ENCODE measurements around the gene CACNB2.
A peak's percentile ranks its signal among the peaks of the same experiment; 100 is the strongest.

Gene CACNB2

DNA sequence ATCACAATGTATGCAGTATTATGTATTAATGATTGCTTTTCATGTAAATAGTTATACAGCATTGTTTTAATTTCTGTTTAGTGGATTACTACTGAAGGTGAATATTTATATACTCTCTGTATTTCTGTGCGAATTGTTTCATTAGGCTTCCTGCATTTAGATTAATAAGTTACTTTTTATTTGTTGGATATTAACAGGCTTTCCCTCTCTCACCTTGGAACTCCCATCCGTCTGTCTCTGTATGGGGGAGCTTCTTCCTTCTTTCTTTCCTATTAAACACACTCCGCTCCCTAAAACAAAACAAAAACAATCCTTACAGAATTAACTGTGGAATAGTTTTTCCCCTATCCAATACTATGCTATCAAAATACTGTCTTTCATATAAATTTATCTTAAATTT, 205.1 kb downstream of the CACNB2 start:
- no peak for DNase-seq

DNA sequence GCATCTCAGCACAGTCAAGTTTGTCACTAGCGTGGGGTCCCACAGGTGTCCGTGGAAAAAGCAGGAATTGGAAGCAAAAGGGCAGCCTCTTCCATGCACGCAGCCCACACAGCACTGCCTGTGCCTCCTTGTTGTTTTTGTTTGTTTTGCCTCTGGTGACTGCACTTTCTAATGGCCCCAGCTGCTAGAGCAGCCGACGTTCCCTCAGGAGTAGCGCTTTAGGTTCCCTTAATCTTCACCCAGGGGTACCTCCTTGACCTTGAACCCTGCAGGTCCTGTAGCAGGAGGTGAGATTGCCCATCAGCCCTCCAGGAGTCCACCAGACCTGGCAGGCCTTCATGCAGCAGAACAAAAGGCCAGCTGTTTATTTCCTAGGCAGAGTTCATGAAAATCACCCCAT, 210.1 kb downstream of the CACNB2 start:
- no peak for DNase-seq

DNA sequence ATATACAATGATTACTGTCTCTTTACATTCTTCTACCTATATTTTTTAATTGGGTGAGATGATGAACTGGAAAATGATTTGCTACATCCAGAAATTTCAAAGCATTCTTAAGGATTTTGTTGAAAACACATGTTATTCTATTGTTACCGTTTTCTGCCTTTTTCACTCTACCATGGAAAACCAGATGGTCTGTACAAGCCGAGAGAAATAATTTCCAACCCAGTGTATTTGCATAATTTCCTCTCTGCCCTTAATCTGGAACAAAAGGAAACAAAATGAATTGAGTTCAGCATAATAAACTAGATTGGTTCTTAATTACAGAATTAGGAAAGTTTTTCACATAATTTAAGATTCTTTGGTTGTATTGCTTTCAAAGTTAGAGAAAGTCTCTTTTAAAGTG, 211.2 kb downstream of the CACNB2 start:
- no peak for DNase-seq

GRCh38 chr10:18352175-18352574, 212.0 kb downstream of the CACNB2 start:
- no peak for DNase-seq

DNA sequence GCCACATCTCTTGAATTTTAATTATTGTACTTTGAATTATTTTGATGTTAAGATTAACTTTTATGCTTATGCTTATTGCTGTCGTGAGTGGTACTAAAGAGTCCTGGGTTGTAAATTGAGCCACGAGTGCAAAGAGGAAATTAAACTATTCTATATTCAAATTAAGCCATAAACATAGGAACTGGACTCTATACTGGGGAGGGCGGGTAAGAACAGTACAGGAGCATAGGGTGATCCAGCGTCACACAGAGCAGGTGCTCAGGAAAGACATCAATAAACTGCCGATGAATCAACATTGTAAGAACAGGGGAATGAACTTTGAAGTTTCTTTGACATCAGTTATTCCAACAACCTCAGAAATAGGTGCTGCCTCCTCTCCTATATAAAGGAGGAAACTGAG, 219.6 kb downstream of the CACNB2 start:
- no peak for DNase-seq

- no peak for DNase-seq
These were observed 222.7 kb downstream of the CACNB2 start for GRCh38 chr10:18362892-18363291.

DNA sequence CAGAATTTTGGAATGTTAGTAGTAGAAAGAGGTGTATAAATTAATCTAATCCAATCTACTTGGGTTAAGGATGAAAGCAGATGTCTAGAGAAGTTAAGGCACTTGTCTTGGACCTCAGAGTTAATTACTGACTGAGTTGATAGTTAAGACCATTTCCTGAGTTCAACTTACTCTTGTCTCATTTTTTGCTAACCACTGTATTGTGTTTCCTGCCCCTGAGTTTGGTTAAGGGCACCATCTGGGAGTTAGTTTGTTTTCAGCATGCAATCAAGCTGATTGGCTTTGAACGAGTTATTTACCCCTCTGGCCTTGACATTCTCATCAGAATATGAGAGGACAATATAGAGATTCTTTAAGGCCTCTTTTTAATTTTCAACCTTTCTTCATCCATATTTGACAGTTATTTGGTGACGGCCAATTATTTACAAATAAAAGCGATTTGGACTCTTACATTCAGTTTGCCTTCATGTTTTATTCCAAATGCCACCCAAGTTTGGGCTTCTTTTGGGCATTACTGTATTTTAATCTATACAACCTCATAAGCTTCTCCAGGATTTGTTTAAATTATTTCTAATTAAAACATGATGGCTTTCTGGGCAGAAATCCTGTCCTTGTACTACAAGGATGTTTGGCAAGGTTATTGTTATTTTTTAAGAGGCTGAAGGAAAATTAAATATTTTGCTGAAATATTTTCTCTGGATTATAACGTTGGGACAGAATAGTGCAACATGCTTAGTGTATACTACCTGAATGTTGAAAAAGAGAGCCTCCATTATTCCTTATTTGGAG, 225.0 kb downstream of the CACNB2 start:
- DNase-seq = no peak

- no peak for DNase-seq
These were observed 227.6 kb downstream of the CACNB2 start for GRCh38 chr10:18367840-18368239.

DNA sequence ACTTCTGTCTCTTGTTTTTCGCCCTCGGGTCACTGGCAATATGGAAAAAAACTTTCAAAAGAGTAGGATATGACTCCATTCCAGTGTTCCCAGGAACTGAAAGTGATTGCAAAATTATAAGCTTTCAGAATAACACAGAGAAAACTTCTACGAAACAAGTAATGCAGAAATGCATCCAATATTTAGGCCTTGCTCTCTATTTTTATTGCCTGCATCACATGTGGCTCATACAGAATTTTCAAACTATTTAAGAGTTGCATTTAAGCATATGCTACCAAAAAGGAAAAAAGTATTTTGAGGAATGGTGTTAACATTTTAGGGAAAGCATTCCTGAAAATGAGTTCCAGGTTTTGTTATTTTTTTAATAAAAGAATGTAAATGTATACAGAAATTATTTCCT, 228.0 kb downstream of the CACNB2 start:
- DNase-seq = no peak

- no peak for DNase-seq
These were observed 228.5 kb downstream of the CACNB2 start for GRCh38 chr10:18368682-18369081.

DNA sequence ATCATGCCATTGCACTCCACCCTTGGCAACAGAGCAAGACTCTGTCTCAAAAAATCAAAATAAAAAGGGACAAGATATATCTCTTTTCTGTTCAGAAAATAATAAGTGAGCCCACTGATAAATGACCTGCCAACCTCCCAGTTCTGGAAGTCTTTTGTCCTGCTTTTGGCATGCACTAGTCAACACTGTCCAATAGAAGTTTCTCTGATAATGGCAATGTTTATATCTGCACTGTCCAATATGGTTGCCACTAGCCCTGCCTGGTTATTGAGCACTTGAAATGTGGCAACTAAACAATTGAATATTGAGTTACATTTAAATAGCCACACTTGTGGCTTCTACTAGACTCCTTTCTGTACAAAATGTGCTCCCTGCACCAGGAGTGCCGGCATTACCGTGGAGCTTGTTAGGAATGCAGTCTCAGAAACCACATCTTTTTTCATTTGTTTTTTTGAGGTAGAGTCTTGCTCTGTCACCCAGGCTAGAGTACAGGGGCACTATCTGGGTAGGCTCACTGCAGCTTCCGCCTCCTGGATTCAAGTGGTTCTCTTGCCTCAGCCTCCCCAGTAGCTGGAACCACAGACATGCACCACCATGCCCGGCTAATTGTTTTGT, 229.7 kb downstream of the CACNB2 start:
- DNase-seq = no peak

DNA sequence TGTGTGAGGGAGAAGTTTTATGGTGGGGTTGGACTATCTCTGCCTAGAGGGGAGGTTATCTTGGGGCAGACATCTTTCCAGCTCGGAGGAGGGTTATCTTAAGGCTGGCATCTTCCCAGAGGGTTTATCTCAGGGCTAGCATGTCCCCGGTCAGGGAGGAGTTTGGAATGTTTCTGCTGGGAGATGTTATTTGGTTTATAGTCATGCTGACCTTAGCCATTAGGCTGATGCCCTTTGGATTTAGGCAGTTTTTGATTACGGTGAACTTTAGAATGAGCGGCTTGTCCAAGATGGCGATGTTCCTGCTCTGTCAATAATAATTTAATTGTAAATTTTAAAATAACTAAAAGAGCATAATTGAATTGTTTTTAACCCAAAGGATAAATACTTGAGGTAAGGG, 236.4 kb downstream of the CACNB2 start:
- DNase-seq = no peak

DNA sequence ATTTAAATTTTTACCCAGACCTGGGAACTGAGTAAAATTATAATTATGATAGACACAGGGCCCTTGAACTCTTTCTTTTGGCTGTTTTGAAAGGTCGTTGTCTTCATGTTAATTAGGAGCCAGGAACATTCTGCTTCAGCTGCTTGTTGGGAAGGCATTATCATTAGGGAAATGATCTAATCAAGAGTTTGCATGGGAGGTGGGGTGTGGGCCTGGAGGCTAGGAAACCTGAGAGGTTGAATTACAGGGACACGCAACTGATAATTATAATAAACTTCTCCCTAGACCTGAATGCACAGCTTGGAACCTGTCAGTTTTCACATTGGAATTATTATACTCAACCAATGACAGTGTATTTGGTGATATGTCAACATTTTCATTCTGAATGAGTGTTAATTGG, 237.7 kb downstream of the CACNB2 start:
- no peak for DNase-seq

GRCh38 chr10:18378766-18379165, 238.5 kb downstream of the CACNB2 start:
- DNase-seq = no peak

DNA sequence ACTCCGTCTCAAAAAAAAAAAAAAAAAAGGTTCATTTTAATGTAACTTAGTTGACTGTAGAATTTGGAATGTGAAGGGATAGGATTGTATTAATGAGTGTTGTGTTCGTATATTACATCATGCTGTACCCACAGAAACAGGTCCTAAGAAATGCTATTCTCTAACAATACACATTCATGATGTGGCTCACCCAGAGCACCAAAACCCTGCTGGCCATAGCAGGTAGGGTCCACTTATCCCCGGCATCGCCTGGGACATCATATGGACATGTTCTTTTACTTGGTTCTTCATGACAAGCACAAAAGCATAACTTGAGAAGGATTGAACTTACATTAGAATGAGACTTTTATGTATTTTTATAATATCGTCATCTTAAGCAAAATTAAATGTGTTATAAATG, 241.5 kb downstream of the CACNB2 start:
- no peak for DNase-seq

DNA sequence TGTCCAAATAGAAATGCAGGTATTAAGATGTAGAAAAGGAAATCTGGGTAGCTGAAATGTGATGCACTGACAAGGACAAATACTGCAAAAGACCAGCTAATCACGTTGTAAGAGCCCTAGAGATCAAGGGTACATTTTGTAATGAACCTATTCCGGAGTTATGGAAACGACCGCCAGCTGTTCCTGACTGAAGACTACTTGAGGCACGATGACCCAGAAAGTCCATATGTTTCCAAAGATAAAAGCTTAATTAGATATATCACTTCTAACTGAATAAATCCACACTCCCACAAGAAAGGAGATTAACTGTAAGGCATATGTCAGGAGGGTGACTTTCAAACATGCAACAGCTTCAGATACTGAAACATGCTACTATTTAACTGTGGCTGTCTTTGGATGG, 257.7 kb downstream of the CACNB2 start:
- DNase-seq = no peak

- no peak for DNase-seq
These were observed 258.9 kb downstream of the CACNB2 start for GRCh38 chr10:18399158-18399557.

DNA sequence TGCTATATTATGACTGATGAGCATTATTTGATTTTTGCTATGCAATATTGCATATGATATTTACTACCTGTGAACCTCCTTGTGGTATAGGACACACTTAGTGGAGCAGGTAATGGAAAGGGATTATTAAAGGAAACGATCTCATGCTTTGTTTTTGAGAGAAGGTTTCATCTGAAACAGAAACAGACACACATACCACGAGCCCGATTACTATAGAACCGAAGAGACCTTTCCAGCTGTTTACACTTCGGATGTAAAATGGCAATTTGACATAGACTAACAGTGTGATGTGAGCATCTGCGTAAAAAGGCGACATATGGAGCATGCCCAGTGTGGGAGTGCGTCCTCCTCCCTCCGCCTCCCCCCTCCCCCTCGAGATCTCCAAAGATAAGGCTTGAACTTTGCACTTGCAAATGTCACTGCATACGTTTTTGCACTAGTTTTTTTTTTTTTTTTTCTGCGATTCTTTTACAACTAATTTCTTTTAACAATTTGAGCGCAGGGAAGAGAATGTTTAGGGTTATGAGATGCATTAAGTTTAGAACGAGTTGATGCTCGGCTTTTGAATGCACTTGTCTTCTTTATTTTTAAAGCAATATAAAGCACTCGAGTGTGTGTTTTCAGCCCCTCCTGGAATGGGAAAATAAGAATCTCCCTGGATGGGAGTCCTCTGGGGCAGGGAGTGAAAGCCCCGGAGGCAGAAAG, 260.1 kb downstream of the CACNB2 start:
- peak; percentile 48 to 77 for DNase-seq

DNA sequence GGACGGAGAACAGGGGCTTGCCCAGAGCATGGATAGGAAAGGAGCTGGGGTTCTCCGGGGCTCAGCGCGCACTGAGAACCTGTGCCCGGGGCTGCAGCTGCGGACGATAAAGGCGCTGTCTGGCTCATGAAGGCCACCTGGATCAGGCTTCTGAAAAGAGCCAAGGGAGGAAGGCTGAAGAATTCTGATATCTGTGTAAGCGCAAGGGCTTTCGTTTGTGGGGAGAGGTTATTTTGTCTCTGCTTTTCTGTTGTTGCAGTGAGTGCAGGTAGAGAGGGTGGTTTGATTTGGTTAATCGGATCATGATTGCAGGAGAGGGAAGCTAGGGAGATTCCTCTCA, 260.7 kb downstream of the CACNB2 start:
- peak in 1 of 2 experiments; percentile 37 for DNase-seq

- DNase-seq = peak in 1 of 2 experiments; percentile 20
These were observed 261.4 kb downstream of the CACNB2 start for GRCh38 chr10:18401416-18402195.

DNA sequence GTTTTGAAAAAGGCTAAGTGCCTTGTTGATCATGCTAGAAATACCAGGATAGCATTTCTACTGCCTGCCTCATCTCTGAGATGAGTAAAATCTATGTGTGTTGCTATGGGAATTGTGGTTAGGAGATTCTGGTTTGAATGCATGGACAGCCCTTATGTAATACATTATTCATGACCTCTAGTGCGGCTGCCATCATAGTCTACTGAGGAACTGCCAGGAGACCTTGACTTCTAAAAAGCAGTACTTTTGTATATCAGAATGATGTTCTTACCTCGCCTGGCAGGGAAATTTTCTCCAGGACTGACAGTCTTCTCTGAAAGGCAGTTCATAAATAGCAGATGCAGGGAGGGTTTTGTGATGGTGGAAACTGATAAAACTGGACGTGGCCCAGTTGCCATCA, 262.6 kb downstream of the CACNB2 start:
- DNase-seq = no peak

DNA sequence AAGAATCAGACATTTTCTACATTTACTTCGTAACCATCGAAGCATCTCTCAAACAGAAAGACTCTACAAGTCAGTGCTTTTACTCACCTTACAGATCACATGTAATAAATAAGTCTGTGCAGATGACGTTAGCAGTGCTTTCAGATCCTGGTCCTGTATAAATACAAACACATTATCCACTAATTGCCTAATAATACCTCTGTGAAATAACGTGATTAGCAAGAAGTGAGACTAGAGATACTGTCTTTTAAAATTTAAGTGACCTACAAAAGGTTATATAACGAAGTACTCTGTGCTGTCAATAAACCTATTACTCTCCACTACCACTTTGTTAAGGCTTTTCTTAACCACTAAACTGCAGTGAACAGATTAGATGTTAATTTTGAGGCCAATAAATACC, 264.3 kb downstream of the CACNB2 start:
- no peak for DNase-seq

DNA sequence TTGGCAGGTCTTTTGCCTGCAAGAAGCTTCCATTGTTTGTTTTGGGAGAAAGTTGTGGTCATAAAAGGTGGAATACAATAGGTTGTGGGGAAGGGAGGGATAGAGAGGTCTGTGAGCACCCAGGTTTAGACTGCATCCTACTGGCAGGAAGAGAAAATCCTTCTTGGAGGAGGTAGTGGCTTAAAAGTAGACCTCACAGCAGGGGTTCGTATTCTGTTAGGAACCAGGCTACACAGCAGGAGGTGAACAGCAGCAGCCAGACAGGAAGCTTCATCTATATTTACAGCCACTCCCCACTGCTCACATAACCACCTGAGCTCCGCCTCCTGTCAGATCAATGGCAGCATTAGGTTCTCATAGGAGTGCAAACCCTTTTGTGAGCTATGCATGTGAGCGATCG, 265.9 kb downstream of the CACNB2 start:
- no peak for DNase-seq
